HAP-1 (cell line): ENCODE measurements around the gene NOTCH1.

Experiments
- DNase-seq, 2 experiments: peaks; one replicate each; pipeline ENCODE4 v3.0.0-alpha.2; 2016 to 2020; ENCODE audit warnings: low spot score in 2 of 2
- H3K27me3 ChIP-seq: fragments of 250-450 bp; sonication (Bioruptor Pico); 2 replicates; pipeline ENCODE4 v1.5.1; 2020; ENCODE audit warnings: low read depth, mild to moderate bottlenecking, moderate library complexity
- H3K36me3 ChIP-seq: fragments of 250-450 bp; sonication (Bioruptor Pico); replicated peaks from 2 replicates; pipeline ENCODE4 v1.5.1; 2020; ENCODE audit warnings: mild to moderate bottlenecking
- H3K4me1 ChIP-seq: fragments of 250-450 bp; sonication (Bioruptor Pico); 2 replicates; pipeline ENCODE4 v1.5.1; 2020; ENCODE audit warnings: mild to moderate bottlenecking
- H3K4me3 ChIP-seq: fragments of 250-450 bp; sonication (Bioruptor Pico); 2 replicates; pipeline ENCODE4 v1.5.1; 2020; ENCODE audit warnings: mild to moderate bottlenecking, moderate library complexity
- H3K9me3 ChIP-seq: fragments of 250-450 bp; sonication (Bioruptor Pico); 2 replicates; pipeline ENCODE4 v1.5.1; 2020; ENCODE audit warnings: mild to moderate bottlenecking, moderate library complexity
- in situ Hi-C: fragments of 300-500 bp; cut with MboI; formaldehyde crosslinking; loops from 3 replicates; pipeline ENCODE4 v1.14.3; 2020; ENCODE audit warnings: low sequenced_read_pairs, inconsistent platforms, mixed read lengths

NOTCH1 gene

DNA sequence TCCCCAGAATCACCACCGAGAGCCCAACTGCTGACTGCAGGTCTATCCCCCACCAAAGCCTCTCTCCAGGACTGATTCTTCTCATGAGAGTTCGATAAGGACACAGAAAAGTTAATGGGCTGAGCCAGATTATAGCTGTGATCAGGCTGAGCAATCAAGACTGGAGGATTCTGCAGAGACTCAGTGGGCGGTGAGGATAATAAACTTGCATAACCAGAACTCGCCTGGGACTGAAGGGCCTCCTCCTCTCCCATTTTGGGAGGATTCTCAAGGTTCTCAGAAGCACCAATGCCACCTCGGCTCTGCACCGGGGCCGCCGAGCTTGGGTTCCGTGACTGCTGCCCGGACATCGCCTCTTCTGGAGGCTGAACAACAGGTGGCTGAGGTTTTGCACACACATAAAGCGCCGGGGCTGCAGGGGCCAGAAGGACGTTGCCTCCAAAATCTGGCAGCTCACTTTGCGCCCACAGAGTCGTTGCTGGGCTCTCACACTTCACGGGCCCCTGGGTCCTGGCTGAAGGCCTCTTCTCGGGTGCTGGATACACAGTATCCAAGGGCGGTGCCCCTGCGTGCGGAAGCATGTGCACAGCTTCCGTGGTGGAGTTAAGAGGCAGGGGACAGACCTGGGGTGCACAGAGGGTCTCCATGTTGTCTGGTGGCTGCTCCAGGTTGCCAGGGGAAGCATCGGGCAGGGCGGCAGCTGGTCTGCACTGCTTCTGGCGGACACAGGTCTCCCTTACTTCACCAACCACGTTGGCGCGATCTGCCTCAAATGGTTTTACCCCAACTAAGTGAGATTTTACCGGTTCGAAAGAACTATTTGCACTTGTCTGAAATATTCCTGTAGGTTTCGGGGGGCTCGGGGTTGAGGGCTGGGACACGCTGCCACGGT lies 70.6 kb downstream of the NOTCH1 start:
- peaks cover 87% of the 10 kb centered on the region for H3K36me3 ChIP-seq
- in situ Hi-C loops: no loop called here
- no peaks in the 10 kb centered on the region for H3K27me3 ChIP-seq
- no peaks in the 10 kb centered on the region for H3K4me1 ChIP-seq
- H3K9me3 ChIP-seq: no peaks in the 10 kb centered on the region
- DNase-seq: no peak
- no peak overlapping the region for H3K4me3 ChIP-seq

DNA sequence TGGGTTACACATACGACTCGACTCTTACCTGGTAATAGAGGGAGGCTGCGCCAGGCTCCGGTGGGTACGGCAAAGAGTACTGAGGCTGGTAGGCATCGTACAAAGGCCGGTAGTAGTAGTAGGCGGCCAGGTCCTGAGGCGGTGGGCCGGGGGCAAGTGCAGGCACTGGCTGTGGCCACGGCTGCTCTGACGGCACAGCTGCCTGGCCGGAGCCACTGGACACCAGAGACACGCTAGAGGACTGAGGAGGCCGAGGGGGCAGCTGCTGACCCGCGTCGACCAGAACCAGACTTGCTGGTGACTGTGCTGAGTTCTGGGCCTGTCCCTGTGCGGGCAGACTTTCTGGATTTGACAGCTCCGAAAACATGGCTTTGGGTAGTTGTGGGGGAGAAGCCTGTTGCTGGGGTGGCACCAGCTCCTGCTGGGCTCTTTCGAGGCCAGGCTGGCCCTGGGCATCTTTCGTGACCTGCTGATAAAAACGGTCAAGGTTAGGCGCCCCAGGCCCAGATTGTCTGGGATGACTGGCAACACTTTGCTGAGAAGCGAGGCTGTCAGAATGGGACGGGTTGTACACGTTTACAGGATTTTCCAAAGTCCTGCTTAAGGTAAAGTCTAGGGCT lies 71.7 kb downstream of the NOTCH1 start:
- H3K9me3 ChIP-seq: no peaks in the 10 kb centered on the region
- no peaks in the 10 kb centered on the region for H3K4me1 ChIP-seq
- DNase-seq: no peak
- in situ Hi-C loops: no loop called here
- peaks cover 93% of the 10 kb centered on the region for H3K36me3 ChIP-seq
- H3K4me3 ChIP-seq: no peak overlapping the region
- no peaks in the 10 kb centered on the region for H3K27me3 ChIP-seq

DNA sequence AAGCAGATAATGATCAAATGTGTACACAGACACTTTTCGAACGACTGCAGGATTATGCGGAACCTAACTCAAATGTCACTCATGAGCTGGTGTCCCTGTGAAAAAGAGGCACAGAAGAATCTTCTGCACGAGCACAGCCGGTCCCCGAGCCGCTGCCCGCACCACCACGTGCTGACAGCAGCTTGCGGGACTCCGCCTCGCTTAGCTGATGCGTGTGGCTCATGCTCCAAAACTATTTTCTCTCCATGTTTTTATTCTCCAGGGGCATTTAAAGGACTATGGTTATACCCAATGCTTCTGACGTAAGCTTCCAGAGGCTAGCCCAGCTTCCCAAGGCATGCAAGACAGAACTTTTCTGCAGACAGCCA lies 72.5 kb downstream of the NOTCH1 start:
- Histone ChIP-seq H3K9me3 (no peaks in the 10 kb centered on the region), H3K36me3 (peaks cover 97% of the 10 kb centered on the region)
- in situ Hi-C loops: no loop called here

DNA sequence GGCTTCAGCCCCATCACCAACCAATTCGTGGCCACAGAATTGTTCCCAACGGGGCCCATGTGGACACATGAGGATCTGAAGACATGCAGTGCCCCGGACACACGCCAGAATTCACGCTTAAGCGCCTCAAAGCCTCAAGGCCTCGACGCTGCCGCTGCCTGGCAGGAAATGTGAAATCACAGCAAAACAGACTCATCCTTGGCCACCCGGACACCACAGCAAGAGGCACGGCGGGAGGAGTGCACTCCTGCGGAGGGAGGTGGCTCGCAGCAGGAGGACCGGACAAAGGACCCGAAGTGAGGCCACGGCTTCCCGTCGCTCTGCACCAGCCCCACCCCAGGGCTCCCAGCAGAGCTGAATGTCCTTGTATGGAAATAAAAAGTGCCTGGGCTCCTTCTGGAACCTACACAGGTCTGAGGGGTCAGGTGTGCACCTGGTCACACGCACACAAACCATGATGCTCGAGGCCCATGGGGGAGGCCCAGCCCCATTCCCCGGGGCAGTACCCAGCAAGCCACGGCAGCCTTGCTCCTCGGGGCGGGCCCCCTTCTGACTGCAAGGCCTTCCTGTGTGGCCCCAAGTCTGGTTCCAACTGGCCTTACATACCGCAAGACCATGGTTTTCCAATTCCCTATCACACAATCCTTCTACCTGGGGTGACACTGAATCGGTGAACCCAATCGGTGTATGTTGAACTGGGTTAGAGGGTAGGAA lies 73.1 kb downstream of the NOTCH1 start:
- H3K27me3 ChIP-seq: no peaks in the 10 kb centered on the region
- H3K36me3 ChIP-seq: peaks cover 100% of the 10 kb centered on the region
- H3K4me1 ChIP-seq: no peaks in the 10 kb centered on the region
- H3K4me3 ChIP-seq: no peak overlapping the region
- no peak for DNase-seq
- in situ Hi-C loops: no loop called here
- H3K9me3 ChIP-seq: no peaks in the 10 kb centered on the region

More for the DNA sequence above, 72.5 kb downstream of the NOTCH1 start:
- H3K4me3 ChIP-seq: no peak overlapping the region
- no peaks in the 10 kb centered on the region for H3K4me1 ChIP-seq
- H3K27me3 ChIP-seq: no peaks in the 10 kb centered on the region
- DNase-seq: no peak

DNA sequence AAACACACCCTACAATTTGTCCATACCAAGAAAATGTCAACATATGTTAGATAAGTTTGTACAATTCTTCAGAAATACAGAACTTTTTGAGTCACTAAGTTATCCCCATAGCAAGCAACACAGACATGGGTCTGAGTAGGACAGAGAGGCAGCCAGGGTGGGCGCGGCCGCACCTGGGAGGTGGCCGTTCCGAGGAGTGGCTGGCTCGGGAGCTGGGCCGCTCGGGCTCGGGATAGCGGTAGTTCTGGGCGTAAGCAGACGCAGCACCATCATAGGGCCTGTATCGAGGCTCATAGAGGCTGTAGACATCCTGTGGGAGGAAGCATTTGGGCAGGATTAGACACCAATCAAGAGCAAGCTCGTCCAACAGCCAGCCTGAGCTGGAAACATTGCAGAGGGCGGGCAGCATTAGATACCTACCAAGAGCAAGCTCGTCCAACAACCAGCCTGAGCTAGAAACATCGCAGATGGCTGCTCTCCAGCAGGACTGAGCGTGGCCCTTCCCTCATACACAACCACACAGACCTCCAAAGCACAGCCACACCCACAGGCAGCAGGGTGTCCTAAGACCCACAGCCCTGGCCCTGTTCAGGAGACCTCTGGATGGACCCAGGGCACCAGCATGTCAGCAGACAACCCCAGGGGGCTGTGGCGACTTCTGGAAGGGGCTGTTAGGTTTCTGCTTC lies 73.9 kb downstream of the NOTCH1 start:
- in situ Hi-C loops: no loop called here
- peaks cover 98% of the 10 kb centered on the region for H3K36me3 ChIP-seq
- no peaks in the 10 kb centered on the region for H3K9me3 ChIP-seq
- DNase-seq: no peak
- H3K4me1 ChIP-seq: no peaks in the 10 kb centered on the region
- no peaks in the 10 kb centered on the region for H3K27me3 ChIP-seq
- no peak overlapping the region for H3K4me3 ChIP-seq

DNA sequence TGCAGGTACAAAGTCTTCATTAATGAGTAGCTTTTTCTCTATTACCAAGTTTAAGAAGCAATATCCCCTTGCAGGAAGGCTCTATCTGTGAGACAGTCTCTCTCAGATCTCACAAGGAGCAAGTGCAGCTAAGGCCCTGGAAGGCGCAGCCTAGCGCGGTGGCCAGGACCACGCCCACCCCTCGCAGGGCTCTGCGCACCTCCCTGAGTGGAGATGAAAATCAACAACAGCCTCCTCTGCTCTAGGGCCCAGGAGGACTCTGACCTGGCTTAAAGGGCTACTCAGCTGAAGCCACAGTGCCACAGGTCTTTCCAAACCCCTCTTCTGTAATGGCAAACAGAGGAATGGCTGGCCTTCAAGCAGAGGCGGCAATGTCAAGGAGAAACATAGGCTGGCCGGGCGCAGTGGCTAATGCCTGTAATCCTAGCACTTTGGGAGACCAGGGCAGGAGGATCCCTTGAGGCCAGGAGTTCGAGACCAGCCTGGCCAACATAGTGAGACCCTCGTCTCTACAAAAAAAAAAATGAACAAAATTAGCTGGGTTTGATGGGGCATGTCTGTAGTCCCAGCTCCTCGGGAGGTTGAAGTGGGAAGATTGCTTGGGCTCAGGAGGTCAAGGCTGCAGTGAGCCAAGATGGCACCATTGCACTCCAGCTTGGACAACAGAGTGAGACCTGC lies 74.9 kb downstream of the NOTCH1 start:
- H3K27me3 ChIP-seq: no peaks in the 10 kb centered on the region
- DNase-seq: no peak
- H3K36me3 ChIP-seq: peaks cover 98% of the 10 kb centered on the region
- no peak overlapping the region for H3K4me3 ChIP-seq
- in situ Hi-C loops: no loop called here
- no peaks in the 10 kb centered on the region for H3K9me3 ChIP-seq
- H3K4me1 ChIP-seq: no peaks in the 10 kb centered on the region

DNA sequence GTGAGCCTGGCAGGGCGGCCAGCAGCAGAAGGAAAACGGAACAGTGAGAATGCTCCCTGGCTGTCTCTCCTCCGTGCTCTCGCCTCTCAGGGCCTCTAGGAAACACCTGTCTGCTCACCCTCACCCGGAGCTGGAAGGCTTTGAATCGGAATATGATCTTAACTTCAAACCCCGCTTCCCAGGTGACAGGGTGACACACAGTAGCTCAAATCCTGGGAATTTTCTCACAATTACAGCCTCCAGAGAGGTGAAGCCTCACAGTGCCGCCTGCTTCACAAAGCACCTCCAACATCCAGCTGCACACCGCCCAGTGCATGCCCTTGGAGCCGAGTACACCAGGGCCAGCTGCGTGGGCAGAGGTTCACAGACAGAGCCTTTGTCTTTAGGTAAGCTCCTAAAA lies 75.5 kb downstream of the NOTCH1 start:
- no peaks in the 10 kb centered on the region for H3K9me3 ChIP-seq
- no peaks in the 10 kb centered on the region for H3K4me1 ChIP-seq
- H3K4me3 ChIP-seq: no peak overlapping the region
- no peaks in the 10 kb centered on the region for H3K27me3 ChIP-seq
- no peak for DNase-seq
- peaks cover 98% of the 10 kb centered on the region for H3K36me3 ChIP-seq
- in situ Hi-C loops: no loop called here

DNA sequence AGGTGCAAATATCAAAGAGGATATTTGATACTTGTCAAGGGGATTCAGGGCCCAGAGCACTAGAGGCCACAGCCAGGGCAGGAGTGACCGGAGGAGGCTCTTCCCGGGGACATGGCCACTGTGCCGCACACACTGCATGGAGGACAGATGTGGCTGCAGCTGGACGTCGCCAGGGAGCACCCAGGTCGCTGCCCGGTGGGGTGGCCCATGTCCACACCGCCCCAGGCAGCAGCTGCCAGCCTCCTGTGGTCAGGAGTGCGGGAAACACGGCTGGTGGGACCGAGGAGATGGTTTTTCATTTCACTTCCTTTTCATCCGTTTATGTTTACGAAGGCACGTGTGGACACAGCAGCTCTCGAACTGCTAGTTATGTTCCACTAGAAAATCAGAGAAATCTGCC lies 78.1 kb downstream of the NOTCH1 start:
- in situ Hi-C loops: no loop called here
- Histone ChIP-seq H3K4me3 (no peak overlapping the region), H3K36me3 (peaks cover 96% of the 10 kb centered on the region), H3K4me1 (no peaks in the 10 kb centered on the region), H3K27me3 (no peaks in the 10 kb centered on the region), H3K9me3 (no peaks in the 10 kb centered on the region)
- DNase-seq: no peak

DNA sequence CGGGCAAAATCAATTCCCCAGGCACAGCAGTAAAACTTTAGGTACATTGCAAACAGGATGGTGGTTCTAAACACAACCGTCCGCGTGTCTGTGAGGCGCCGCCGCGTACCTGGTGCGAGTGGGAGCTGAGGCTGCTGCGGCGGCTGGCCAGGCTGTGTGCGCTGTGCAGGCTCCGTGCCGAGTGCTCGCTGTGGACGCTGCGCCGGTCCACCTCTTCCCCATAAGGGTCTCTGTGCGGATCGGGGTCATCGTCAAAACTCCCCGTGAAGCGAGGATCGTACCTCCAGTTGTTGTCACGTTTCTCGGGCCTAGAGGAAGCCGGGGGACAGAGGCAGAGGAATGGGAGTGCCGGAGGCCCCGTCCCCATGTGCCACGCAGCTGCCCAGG lies 79.7 kb downstream of the NOTCH1 start:
- in situ Hi-C loops: no loop called here
- no peaks in the 10 kb centered on the region for H3K27me3 ChIP-seq
- H3K9me3 ChIP-seq: no peaks in the 10 kb centered on the region
- H3K36me3 ChIP-seq: peaks cover 96% of the 10 kb centered on the region
- DNase-seq: no peak
- no peaks in the 10 kb centered on the region for H3K4me1 ChIP-seq
- no peak overlapping the region for H3K4me3 ChIP-seq

DNA sequence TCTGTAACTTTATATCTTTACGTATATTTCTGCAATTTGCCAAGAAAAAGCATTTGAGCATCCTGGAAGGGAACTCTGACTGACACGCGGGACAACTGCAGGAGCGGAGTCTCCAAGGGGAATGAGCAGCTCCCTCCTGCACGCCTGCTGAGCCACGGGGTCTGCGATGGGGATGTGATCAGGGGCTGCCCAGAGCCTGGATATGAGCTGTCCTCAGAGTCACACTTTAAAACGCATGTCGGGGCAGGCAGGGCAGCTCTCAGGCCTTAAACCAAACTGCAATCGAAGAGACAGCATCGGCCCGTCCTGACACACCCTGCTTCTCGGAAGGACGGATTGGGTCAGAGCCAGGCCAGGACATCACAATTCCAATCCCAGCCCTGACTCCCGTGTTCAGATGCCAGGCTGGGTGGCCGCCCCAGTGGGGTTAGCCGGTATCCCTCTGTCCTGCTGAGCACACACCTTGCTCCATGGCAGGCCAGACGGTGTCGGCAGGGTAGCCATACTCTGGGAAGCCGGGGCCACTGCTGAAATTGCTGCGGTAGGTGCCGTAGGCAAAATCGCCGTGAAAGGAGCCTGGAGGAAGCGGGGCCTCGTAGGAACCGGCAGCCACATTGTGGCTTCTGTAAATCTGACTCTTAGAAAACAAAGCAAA lies 80.2 kb downstream of the NOTCH1 start:
- DNase-seq: no peak
- Histone ChIP-seq H3K4me3 (no peak overlapping the region), H3K4me1 (no peaks in the 10 kb centered on the region), H3K27me3 (no peaks in the 10 kb centered on the region), H3K36me3 (peaks cover 96% of the 10 kb centered on the region), H3K9me3 (no peaks in the 10 kb centered on the region)
- in situ Hi-C loops: no loop called here

DNA sequence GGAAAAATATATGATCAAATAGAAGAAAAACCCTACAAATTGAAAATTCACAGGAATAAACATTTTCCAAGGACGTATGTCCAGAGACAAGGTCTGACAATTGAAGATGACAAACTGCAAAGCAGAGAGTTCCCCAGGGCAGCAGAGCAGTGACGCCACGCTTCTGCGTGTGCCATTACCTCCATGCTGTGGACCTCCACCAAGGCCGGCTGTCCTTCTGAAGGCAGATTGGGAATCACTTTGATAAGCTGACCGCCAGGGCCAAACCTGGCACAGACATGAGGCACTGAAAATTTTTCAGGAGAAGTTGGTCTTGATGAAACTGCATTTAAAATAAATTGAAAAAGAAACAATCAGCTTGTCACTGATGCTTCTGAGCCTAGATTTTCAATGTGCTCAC lies 81.6 kb downstream of the NOTCH1 start:
- H3K4me1 ChIP-seq: no peaks in the 10 kb centered on the region
- H3K4me3 ChIP-seq: no peak overlapping the region
- H3K36me3 ChIP-seq: peaks cover 95% of the 10 kb centered on the region
- no peak for DNase-seq
- H3K27me3 ChIP-seq: no peaks in the 10 kb centered on the region
- H3K9me3 ChIP-seq: no peaks in the 10 kb centered on the region
- in situ Hi-C loops: no loop called here

DNA sequence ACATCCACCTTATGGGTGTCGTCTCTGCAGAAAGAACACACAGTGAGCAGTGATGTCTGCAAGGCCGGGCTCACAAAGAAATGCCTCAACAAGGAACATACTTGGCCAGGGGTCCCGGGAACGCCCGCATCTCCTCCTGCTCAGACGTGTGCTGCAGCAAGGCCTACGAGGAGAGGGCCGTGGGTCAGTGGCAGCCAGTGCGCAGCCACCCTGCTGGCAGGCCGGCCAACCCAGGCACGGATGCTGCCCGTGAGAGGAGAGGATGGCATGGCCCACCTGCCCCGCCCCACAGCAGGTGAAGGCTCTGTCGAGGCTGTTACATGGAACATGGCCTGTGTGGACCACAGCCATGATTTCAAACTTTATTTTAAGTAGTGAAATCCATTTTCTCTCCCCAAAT lies 82.3 kb downstream of the NOTCH1 start:
- H3K9me3 ChIP-seq: no peaks in the 10 kb centered on the region
- no peaks in the 10 kb centered on the region for H3K4me1 ChIP-seq
- no peaks in the 10 kb centered on the region for H3K27me3 ChIP-seq
- H3K4me3 ChIP-seq: no peak overlapping the region
- in situ Hi-C loops: no loop called here
- no peak for DNase-seq
- peaks cover 95% of the 10 kb centered on the region for H3K36me3 ChIP-seq

DNA sequence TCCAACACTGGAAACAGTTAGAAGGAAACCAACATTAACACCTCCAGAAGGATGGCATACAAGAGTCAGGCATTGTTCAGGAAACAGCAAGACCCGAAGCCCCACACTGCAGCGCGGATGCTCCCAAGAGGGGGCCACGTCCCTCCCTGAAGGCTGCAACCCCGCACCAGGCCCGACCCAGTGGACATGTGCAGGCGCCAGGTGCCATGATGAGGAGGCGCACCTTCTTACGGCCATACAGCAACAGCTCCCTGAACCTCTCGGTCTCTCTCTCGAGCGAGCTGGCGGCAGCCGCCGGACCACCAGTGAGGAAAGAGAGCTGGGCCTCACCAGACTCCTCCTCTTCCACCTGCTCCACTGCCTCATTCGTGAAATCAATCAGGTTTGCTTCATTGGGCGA lies 83.2 kb downstream of the NOTCH1 start:
- no peaks in the 10 kb centered on the region for H3K4me1 ChIP-seq
- peaks cover 93% of the 10 kb centered on the region for H3K36me3 ChIP-seq
- no peak for DNase-seq
- H3K27me3 ChIP-seq: no peaks in the 10 kb centered on the region
- H3K9me3 ChIP-seq: no peaks in the 10 kb centered on the region
- H3K4me3 ChIP-seq: no peak overlapping the region
- in situ Hi-C loops: no loop called here
